ENCODE measurements around the gene CASQ2. TPM values are rescaled to one million over a fixed set of nuclear protein-coding genes. Genes with fewer than 3 reads are reported as not detected.

Gene CASQ2
- total RNA-seq, 1 donor from 2014 or later, result 0.11 TPM

- H3K27ac Mint-ChIP-seq (ENCODE audit: unreplicated experiment), result no peak overlapping the region
- FAIRE-seq, result no peak
- H3K9ac ChIP-seq (ENCODE audit: low read length), result no peak overlapping the region
These were observed 41.9 kb downstream of the CASQ2 start for GRCh38 chr1:115726570-115726969.

GRCh38 chr1:115726161-115726560, 42.4 kb downstream of the CASQ2 start:
- FAIRE-seq (no peak), DNase-seq (ENCODE audit: low read depth) (no peak)
- Histone ChIP-seq H3K4me2 (ENCODE audit: low read length) (no peak overlapping the region), H3K27me3 (ENCODE audit: insufficient read depth, low read length) (no peaks in the 10 kb centered on the region), H3K9ac (ENCODE audit: low read length) (no peak overlapping the region), H3K4me1 (ENCODE audit: insufficient read depth, low read length) (no peaks in the 10 kb centered on the region), H2AFZ (ENCODE audit: low read depth, low read length) (no peak overlapping the region), H3K79me2 (ENCODE audit: insufficient read depth, low read length) (no peaks in the 10 kb centered on the region), H4K20me1 (ENCODE audit: insufficient read depth, low read length) (no peaks in the 10 kb centered on the region), H3K27ac (ENCODE audit: low read depth, low read length) (no peak overlapping the region), H3K36me3 (ENCODE audit: insufficient read depth, low read length) (no peaks in the 10 kb centered on the region), H3K4me3 (ENCODE audit: insufficient read depth, low read depth, low read length) (no peak overlapping the region), H3K9me3 (ENCODE audit: insufficient read depth, low read depth, low read length) (no peaks in the 10 kb centered on the region)
- Mint-ChIP-seq H3K4me3 (ENCODE audit: unreplicated experiment) (no peak overlapping the region), H3K27me3 (ENCODE audit: low read depth, unreplicated experiment) (no peaks in the 10 kb centered on the region), H3K4me1 (ENCODE audit: low read depth, unreplicated experiment) (peaks cover 12% of the 10 kb centered on the region), H3K27ac (ENCODE audit: unreplicated experiment) (no peak overlapping the region), H3K36me3 (ENCODE audit: low read depth, unreplicated experiment) (peaks cover 4% of the 10 kb centered on the region), H3K9me3 (ENCODE audit: unreplicated experiment) (no peaks in the 10 kb centered on the region)
- TF ChIP-seq CTCF (IDR thresholded peaks at IDR 0.05; ENCODE audit: insufficient read depth, low read depth, low read length) (no peak), EZH2 (IDR thresholded peaks at IDR 0.05; ENCODE audit: insufficient read depth, low read length) (no peak)

More at GRCh38 chr1:115726570-115726969, 41.9 kb downstream of the CASQ2 start:
- Mint-ChIP-seq H3K4me3 (ENCODE audit: unreplicated experiment) (no peak overlapping the region), H3K36me3 (ENCODE audit: low read depth, unreplicated experiment) (peaks cover 4% of the 10 kb centered on the region), H3K9me3 (ENCODE audit: unreplicated experiment) (no peaks in the 10 kb centered on the region), H3K4me1 (ENCODE audit: low read depth, unreplicated experiment) (peaks cover 12% of the 10 kb centered on the region), H3K27me3 (ENCODE audit: low read depth, unreplicated experiment) (no peaks in the 10 kb centered on the region)
- TF ChIP-seq EZH2 (IDR thresholded peaks at IDR 0.05; ENCODE audit: insufficient read depth, low read length), result no peak
- no peak for TF ChIP-seq CTCF (IDR thresholded peaks at IDR 0.05; ENCODE audit: insufficient read depth, low read depth, low read length)
- Histone ChIP-seq H2AFZ (ENCODE audit: low read depth, low read length) (no peak overlapping the region), H3K79me2 (ENCODE audit: insufficient read depth, low read length) (no peaks in the 10 kb centered on the region), H3K4me3 (ENCODE audit: insufficient read depth, low read depth, low read length) (no peak overlapping the region), H3K27me3 (ENCODE audit: insufficient read depth, low read length) (no peaks in the 10 kb centered on the region), H3K36me3 (ENCODE audit: insufficient read depth, low read length) (no peaks in the 10 kb centered on the region), H3K4me1 (ENCODE audit: insufficient read depth, low read length) (no peaks in the 10 kb centered on the region), H4K20me1 (ENCODE audit: insufficient read depth, low read length) (no peaks in the 10 kb centered on the region), H3K9me3 (ENCODE audit: insufficient read depth, low read depth, low read length) (no peaks in the 10 kb centered on the region), H3K27ac (ENCODE audit: low read depth, low read length) (no peak overlapping the region), H3K4me2 (ENCODE audit: low read length) (no peak overlapping the region)
- DNase-seq (ENCODE audit: low read depth), result no peak

- Histone ChIP-seq H3K27me3 (ENCODE audit: insufficient read depth, low read length) (no peaks in the 10 kb centered on the region), H4K20me1 (ENCODE audit: insufficient read depth, low read length) (no peaks in the 10 kb centered on the region), H3K9ac (ENCODE audit: low read length) (no peak overlapping the region), H3K4me2 (ENCODE audit: low read length) (no peak overlapping the region), H3K36me3 (ENCODE audit: insufficient read depth, low read length) (no peaks in the 10 kb centered on the region), H3K27ac (ENCODE audit: low read depth, low read length) (no peak overlapping the region), H3K9me3 (ENCODE audit: insufficient read depth, low read depth, low read length) (no peaks in the 10 kb centered on the region), H3K79me2 (ENCODE audit: insufficient read depth, low read length) (no peaks in the 10 kb centered on the region), H2AFZ (ENCODE audit: low read depth, low read length) (no peak overlapping the region), H3K4me1 (ENCODE audit: insufficient read depth, low read length) (no peaks in the 10 kb centered on the region), H3K4me3 (ENCODE audit: insufficient read depth, low read depth, low read length) (no peak overlapping the region)
- no peak for FAIRE-seq
- H3K27ac Mint-ChIP-seq (ENCODE audit: unreplicated experiment), result no peak overlapping the region
- H3K36me3 Mint-ChIP-seq (ENCODE audit: low read depth, unreplicated experiment), result peaks cover 4% of the 10 kb centered on the region
- TF ChIP-seq EZH2 (IDR thresholded peaks at IDR 0.05; ENCODE audit: insufficient read depth, low read length) (no peak), CTCF (IDR thresholded peaks at IDR 0.05; ENCODE audit: insufficient read depth, low read depth, low read length) (no peak)
- no peak overlapping the region for H3K4me3 Mint-ChIP-seq (ENCODE audit: unreplicated experiment)
- DNase-seq (ENCODE audit: low read depth), result no peak
- no peaks in the 10 kb centered on the region for H3K9me3 Mint-ChIP-seq (ENCODE audit: unreplicated experiment)
- peaks cover under 1% of the 10 kb centered on the region for H3K27me3 Mint-ChIP-seq (ENCODE audit: low read depth, unreplicated experiment)
- peaks cover 12% of the 10 kb centered on the region for H3K4me1 Mint-ChIP-seq (ENCODE audit: low read depth, unreplicated experiment)
These were observed 42.9 kb downstream of the CASQ2 start for GRCh38 chr1:115725600-115725999.

All from astrocyte (in vitro differentiated cells and primary cell).